Measurements from ENCODE around the gene GRIN2A.

DNA sequence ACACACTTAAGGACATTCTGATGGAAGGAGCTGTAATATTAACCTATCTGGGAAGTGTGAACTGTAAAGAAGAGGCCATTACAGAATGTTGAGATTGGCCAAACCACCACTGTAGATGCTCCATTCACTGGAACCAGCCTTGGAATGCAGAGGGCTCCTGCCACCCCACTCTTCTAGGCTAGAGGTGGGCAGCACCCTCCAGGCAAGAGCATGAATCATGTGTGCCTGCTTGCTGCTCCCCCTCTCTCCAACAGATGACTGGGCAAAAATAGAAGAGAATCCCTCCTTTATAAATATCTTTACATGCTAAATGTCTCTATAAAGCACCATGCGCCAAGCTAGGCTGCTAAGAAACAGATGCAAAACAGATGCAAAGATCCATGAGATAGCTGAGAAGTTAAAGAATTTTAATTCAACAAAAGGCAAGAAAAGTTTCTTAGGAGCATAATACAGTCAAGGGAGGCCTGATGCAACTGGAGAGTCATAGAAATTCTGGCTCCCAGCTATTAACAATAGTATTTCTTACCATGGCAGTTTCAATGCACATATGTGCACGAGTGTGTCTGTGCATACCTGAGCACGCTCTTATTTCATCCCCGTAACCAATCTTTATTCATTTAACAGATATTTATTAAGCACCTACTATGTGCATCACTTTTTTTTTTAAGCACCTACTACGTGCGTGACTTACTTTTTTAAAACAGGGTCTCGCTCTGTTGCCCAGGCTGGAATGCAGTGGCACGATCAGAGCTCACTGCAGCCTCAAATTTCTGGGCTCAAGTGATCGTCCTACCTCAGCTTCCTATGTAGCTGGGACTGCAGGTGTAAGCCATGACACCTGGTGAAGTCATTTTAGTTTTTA lies 53.6 kb downstream of the GRIN2A start:
- no peak for TF ChIP-seq RAD21 (conservative IDR thresholded peaks at IDR 0.05)
- TF ChIP-seq, protein P1, sequence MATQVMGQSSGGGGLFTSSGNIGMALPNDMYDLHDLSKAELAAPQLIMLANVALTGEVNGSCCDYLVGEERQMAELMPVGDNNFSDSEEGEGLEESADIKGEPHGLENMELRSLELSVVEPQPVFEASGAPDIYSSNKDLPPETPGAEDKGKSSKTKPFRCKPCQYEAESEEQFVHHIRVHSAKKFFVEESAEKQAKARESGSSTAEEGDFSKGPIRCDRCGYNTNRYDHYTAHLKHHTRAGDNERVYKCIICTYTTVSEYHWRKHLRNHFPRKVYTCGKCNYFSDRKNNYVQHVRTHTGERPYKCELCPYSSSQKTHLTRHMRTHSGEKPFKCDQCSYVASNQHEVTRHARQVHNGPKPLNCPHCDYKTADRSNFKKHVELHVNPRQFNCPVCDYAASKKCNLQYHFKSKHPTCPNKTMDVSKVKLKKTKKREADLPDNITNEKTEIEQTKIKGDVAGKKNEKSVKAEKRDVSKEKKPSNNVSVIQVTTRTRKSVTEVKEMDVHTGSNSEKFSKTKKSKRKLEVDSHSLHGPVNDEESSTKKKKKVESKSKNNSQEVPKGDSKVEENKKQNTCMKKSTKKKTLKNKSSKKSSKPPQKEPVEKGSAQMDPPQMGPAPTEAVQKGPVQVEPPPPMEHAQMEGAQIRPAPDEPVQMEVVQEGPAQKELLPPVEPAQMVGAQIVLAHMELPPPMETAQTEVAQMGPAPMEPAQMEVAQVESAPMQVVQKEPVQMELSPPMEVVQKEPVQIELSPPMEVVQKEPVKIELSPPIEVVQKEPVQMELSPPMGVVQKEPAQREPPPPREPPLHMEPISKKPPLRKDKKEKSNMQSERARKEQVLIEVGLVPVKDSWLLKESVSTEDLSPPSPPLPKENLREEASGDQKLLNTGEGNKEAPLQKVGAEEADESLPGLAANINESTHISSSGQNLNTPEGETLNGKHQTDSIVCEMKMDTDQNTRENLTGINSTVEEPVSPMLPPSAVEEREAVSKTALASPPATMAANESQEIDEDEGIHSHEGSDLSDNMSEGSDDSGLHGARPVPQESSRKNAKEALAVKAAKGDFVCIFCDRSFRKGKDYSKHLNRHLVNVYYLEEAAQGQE (IDR thresholded peaks at IDR 0.05; ENCODE audit: borderline replicate concordance), result no peak
